GM19455 (cell line): ENCODE results near the gene HLA-DRB5.
"Not testable (repeated sequence)": the region's sequence is repeated elsewhere in the genome, so short reads cannot be mapped to it uniquely, and the experiment has no call there.

Experiments
- ATAC-seq: cut with Tn5 transposase; IDR thresholded peaks from one replicate; pipeline ENCODE4 v1.9.1; 2021; ENCODE audit not compliant: unreplicated experiment

HLA-DRB5 gene

GRCh38 chr6:32517654-32518445, 12.2 kb downstream of the HLA-DRB5 start:
- no peak for ATAC-seq

- no peak for ATAC-seq
These were observed 29.1 kb downstream of the HLA-DRB5 start for GRCh38 chr6:32501016-32501415.

GRCh38 chr6:32492351-32492750, 37.7 kb downstream of the HLA-DRB5 start:
- ATAC-seq = no peak

GRCh38 chr6:32491700-32492099, 38.4 kb downstream of the HLA-DRB5 start:
- no peak for ATAC-seq

GRCh38 chr6:32488083-32488482, 42.0 kb downstream of the HLA-DRB5 start:
- no peak for ATAC-seq

GRCh38 chr6:32484614-32484998, 45.5 kb downstream of the HLA-DRB5 start:
- no peak for ATAC-seq

GRCh38 chr6:32483968-32484613, 46.0 kb downstream of the HLA-DRB5 start:
- ATAC-seq = no peak

- ATAC-seq = no peak
These were observed 54.5 kb downstream of the HLA-DRB5 start for GRCh38 chr6:32475392-32476206.

- ATAC-seq = peak; percentile 95
These were observed 56.4 kb downstream of the HLA-DRB5 start for GRCh38 chr6:32473376-32474348.

- ATAC-seq = peak; percentile 15
These were observed 57.2 kb downstream of the HLA-DRB5 start for GRCh38 chr6:32472781-32473375.

- not testable (repeated sequence) for ATAC-seq
These were observed 62.2 kb downstream of the HLA-DRB5 start for GRCh38 chr6:32467743-32468503.
